ENCODE data around the gene CDH4. TPM values are rescaled to one million over a fixed set of nuclear protein-coding genes. Genes with fewer than 3 reads are reported as not detected.

Gene CDH4
- total and polyA plus RNA-seq, 2 of the 8 experiments (the other 6 are each of a cell fraction or from before 2014, with no cell fraction given), result 4.3 to 7.9 TPM

DNA sequence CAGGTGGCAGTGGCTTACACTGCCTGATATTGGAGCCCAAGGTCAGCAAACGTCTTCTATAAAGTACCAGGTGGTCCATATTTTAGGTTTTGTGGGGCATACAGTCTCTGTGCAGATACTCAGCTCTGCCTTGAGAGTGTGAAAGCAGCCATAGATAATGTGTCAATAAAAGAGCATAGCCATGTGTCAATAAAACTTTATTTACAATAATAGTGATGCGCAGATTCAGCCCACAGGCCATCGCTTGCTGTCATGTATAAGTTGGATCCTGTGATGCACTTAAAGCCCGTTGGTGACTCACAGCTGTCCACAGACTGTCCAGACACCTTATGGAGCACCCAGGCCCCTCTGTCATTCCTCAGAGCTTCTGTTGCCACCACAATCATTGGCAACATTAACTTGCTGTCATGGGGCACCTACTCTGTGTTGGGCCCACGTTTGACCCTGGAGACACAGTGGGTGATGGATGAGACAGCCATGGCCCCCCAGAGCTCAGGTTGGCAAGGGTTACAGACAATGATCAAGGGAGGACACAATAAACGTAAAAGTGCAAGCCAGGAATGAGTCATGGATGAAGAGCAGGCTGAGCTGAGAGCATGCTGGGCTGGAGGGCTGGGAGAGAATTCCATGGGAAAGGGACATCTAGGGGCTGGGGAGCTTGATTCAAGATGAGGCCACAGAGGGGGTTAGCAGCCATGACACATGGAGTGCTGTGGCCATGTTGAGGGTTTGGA is 640.0 kb downstream of the CDH4 start:
- POLR2A ChIA-PET (ENCODE audit: partially characterized antibody), result no interaction called here
- H2AFZ ChIP-seq (ENCODE audit: low read length), result no peak overlapping the region
- no peak for TF ChIP-seq NRF1 (IDR thresholded peaks at IDR 0.05; ENCODE audit: low read depth, low read length)

More for the DNA sequence above, 640.0 kb downstream of the CDH4 start:
- no peak overlapping the region for H2BK15ac ChIP-seq (ENCODE audit: low read length)
- no peak overlapping the region for H3K4me3 ChIP-seq (ENCODE audit: extremely low read depth in 1 of 4, insufficient read depth in 2 of 4, low read depth in 3 of 4, low read length in 4 of 4)
- H3K4me1 ChIP-seq (replicated peaks in 1 of 4; ENCODE audit: control insufficient read depth in 3 of 4, insufficient read depth in 4 of 4, low read length in 3 of 4), result no peaks in the 10 kb centered on the region
- H2AK5ac ChIP-seq (ENCODE audit: low read depth, low read length), result no peak overlapping the region
- no peak overlapping the region for H2BK12ac ChIP-seq (ENCODE audit: low read depth, low read length)
- H3K4me2 ChIP-seq (ENCODE audit: insufficient read depth in 1 of 2, low read depth in 2 of 2, low read length in 2 of 2), result no peak overlapping the region
- CTCF ChIA-PET (ENCODE audit: partially characterized antibody), result interaction anchor here (0.8 to 1.4 kb wide), 2 partner anchors 13 to 17 kb away, joined by 3 read pairs; no protein-coding TSS in a partner anchor
- H3K23me2 ChIP-seq (ENCODE audit: low read depth, low read length), result peaks cover 26% of the 10 kb centered on the region; the same call in 1 of the 2 replicates
- H3K27ac ChIP-seq (ENCODE audit: low read depth, low read length), result no peak overlapping the region
- no peak overlapping the region for H4K8ac ChIP-seq (ENCODE audit: extremely low read depth, insufficient read depth, low read length)
- FAIRE-seq, result no peak
- H3K9me3 ChIP-seq (ENCODE audit: insufficient read depth in 2 of 2, low read depth in 1 of 2, low read length in 1 of 2), result 0 out of 4 replicates have a peak, but pooled peaks cover 0 to 8% of the 10 kb centered on the region in 2 experiments
- H2BK20ac ChIP-seq (ENCODE audit: low read length), result no peak overlapping the region
- H2BK5ac ChIP-seq (ENCODE audit: low read depth, low read length), result no peak overlapping the region
- H2BK120ac ChIP-seq (replicated peaks; ENCODE audit: low read depth, low read length), result no peak overlapping the region
- H3K18ac ChIP-seq (ENCODE audit: extremely low read depth, low read length), result no peak overlapping the region
- H4K91ac ChIP-seq (replicated peaks; ENCODE audit: insufficient read length, low read length), result no peak overlapping the region
- no peaks in the 10 kb centered on the region for H3K79me2 ChIP-seq (ENCODE audit: control insufficient read depth in 1 of 2, insufficient read depth in 2 of 2, low read length in 2 of 2)
- no peak overlapping the region for H4K5ac ChIP-seq (ENCODE audit: insufficient read length, low read depth, low read length)
- no peak overlapping the region for H3K4ac ChIP-seq (replicated peaks; ENCODE audit: insufficient read length, low read depth, low read length)
- H3K56ac ChIP-seq (replicated peaks; ENCODE audit: insufficient read length, low read depth, low read length), result no peak overlapping the region
- peaks cover 0 to 6% (median 0%) of the 10 kb centered on the region in 4 experiments; a peak in 2 of 7 replicates for H3K27me3 ChIP-seq (replicated peaks in 1 of 4; ENCODE audit: control insufficient read depth in 3 of 4, extremely low read depth in 1 of 4, insufficient read depth in 3 of 4, low read length in 3 of 4)
- no peaks in the 10 kb centered on the region for H3K36me3 ChIP-seq (ENCODE audit: control insufficient read depth in 2 of 4, insufficient read depth in 4 of 4, low read length in 3 of 4)
- H3K79me1 ChIP-seq (ENCODE audit: low read depth, low read length), result no peaks in the 10 kb centered on the region
- H3K14ac ChIP-seq (ENCODE audit: insufficient read length), result no peak overlapping the region
- no peak overlapping the region for H3K9ac ChIP-seq (replicated peaks in 1 of 4; ENCODE audit: extremely low read depth in 1 of 4, low read depth in 3 of 4, low read length in 3 of 4)
- no peak for DNase-seq (ENCODE audit: low read depth in 1 of 2, low spot score in 2 of 2)
- peaks cover 2 to 11% of the 10 kb centered on the region in 2 experiments for H4K20me1 ChIP-seq (replicated peaks in 1 of 2; ENCODE audit: control insufficient read depth in 1 of 2, insufficient read depth in 2 of 2, low read length in 2 of 2)
- WGBS, 2 experiments (ENCODE audit: extremely low coverage in 1 of 2, insufficient coverage in 1 of 2, insufficient read length in 1 of 2, insufficient replicate concordance in 2 of 2, low coverage in 1 of 2, low lambda C conversion rate in 2 of 2, missing lambda C conversion rate in 1 of 2), result 90% methylated on average over 6 of the region's 6 CpGs; no CpG with 5 or more reads in 1 of the 2 experiments
- no peak overlapping the region for H3K23ac ChIP-seq (ENCODE audit: insufficient read length)

Measured in H1 (cell line).